GM23248 (cell line): ENCODE measurements around the gene RPH3AL.

Experiments
- EZH2 ChIP-seq: fragments of 200-600 bp; sonication (generic); IDR thresholded peaks from 2 replicates; pipeline ENCODE4 v1.6.1; 2018; ENCODE audit warnings: antibody characterized with exemption, mild to moderate bottlenecking; ENCODE audit not compliant: insufficient read depth, poor library complexity, severe bottlenecking
- EZH2phosphoT487 ChIP-seq: fragments of 200-600 bp; sonication (generic); IDR thresholded peaks from 2 replicates; pipeline ENCODE4 v1.6.1; 2018; ENCODE audit warnings: antibody characterized with exemption, moderate library complexity, mild to moderate bottlenecking, low read depth; ENCODE audit not compliant: insufficient read depth

DNA sequence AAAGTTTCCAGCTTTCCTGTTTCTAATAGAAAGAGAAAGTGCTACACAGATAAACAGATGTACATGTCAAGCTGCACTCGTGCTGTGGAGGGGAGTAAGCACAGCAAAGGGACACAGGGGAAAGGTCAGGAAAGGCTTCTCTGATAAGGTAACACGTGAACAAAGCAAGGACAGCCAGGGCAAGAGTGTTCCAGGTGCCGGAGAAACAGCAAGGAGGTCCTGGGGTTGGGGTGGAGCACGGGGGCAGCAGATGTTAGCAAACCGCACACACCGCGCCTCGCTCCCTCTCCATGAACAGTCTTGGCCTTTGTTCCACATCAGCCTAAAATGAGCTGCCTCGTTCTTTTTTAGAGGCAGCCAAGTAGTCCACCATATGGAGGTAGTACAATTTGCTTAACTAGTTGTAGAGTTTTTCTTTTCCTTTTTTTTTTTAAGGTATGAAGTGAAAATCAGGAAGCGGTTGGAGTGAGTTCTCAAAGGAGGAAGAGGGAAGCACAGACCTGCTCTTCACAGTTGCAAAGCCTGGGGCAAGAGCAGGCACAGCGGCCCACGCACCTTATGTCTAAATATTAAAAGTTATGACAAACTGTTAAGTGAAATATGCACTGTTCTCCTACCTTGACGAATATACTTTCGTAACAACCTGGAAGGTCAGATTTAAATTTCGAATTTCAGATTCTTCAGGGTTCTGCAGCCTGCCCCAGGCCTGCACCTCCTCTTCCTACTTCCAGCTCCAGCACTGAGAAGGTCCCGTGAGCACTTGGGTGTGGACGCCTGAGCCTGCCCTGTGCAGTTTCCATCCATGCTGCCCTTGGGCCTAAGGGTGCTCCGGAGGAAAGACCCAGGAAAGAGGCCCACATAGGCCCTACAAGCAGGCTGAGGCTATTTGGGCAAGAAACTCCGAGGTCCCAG is 41.5 kb upstream of the RPH3AL start:
- no peak for TF ChIP-seq EZH2
- TF ChIP-seq EZH2phosphoT487, result no peak
